Measurements from ENCODE around the gene CSNK1G3. TPM values are rescaled to one million over a fixed set of nuclear protein-coding genes. Genes with fewer than 3 reads are reported as not detected.
"Not testable (repeated sequence)": the region's sequence is repeated elsewhere in the genome, so short reads cannot be mapped to it uniquely, and the experiment has no call there.

The CSNK1G3 gene
- polyA plus RNA-seq, 1 donor = 24.5 TPM

DNA sequence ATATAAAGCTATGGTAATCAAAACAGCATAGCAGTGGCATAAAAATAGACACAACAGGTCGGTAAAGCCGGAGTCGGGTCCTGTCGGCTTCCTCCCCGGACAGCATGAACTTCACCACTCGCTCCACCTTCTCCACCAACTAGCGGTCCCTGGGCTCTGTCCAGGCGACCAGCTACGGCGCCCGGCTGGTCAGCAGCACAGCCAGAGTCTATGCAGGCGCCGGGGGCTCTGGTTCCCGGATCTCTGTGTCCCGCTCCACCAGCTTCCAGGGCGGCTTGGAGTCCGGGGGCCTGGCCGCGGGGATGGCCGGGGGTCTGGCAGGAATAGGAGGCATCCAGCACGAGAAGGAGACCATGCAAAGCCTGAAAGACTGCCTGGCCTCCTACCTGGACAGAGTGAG lies 124.0 kb downstream of the CSNK1G3 start:
- no peak overlapping the region for H3K27ac ChIP-seq (ENCODE audit: low read length)
- WGBS (ENCODE audit: insufficient coverage, low lambda C conversion rate) = no CpG with 5 or more reads among the region's 21 CpGs
- H3K4me1 ChIP-seq (ENCODE audit: control insufficient read depth, insufficient read depth, low read length) = no peaks in the 10 kb centered on the region
- H3K4me3 ChIP-seq (ENCODE audit: low read length) = no peak overlapping the region
- DNase-seq = no peak
- peaks cover 8% of the 10 kb centered on the region for H3K9me3 ChIP-seq (ENCODE audit: control insufficient read depth, low read depth, low read length)
- H3K36me3 ChIP-seq (ENCODE audit: control insufficient read depth, insufficient read depth, low read length) = no peaks in the 10 kb centered on the region
- no peaks in the 10 kb centered on the region for H3K27me3 ChIP-seq (ENCODE audit: control insufficient read depth, insufficient read depth, low read length)

DNA sequence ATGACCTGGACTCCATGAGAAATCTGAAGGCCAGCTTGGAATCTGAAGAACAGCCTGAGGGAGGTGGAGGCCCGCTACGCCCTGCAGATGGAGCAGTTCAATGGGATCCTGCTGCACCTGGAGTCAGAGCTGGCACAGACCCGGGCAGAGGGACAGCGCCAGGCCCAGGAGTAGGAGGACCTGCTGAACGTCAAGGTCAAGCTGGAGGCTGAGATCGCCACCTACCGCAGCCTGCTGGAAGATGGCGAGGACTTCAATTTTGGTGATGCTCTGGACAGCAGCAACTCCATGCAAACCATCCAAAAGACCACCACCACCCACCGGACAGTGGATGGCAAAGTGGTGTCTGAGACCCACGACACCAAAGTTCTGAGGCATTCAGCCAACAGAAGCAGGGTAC lies 125.1 kb downstream of the CSNK1G3 start:
- not testable (repeated sequence) for H3K27ac ChIP-seq (ENCODE audit: low read length); DNase-seq; H3K27me3 ChIP-seq (ENCODE audit: control insufficient read depth, insufficient read depth, low read length); H3K4me1 ChIP-seq (ENCODE audit: control insufficient read depth, insufficient read depth, low read length); H3K9me3 ChIP-seq (ENCODE audit: control insufficient read depth, low read depth, low read length); H3K36me3 ChIP-seq (ENCODE audit: control insufficient read depth, insufficient read depth, low read length); H3K4me3 ChIP-seq (ENCODE audit: low read length)
- no CpG with 5 or more reads among the region's 10 CpGs for WGBS (ENCODE audit: insufficient coverage, low lambda C conversion rate)

DNA sequence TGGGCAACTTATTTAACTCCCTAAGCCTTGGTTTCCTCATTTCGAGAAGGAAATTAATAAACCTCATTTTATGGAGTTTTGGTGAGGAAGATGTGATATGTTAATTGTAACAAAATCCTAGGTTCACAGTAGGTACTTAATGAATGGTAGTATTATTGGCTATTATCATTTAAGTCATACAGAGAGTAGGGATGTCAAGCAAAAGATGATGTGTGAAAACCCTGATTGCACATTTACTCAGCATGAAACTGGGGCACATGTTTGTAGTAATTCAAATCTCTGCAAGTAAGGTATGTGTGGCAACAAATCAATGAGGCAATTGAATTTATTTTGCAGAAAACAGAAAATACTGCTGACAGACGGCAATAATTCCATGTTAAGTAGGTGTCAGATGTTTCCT lies 127.3 kb downstream of the CSNK1G3 start:
- no peaks in the 10 kb centered on the region for H3K36me3 ChIP-seq (ENCODE audit: control insufficient read depth, insufficient read depth, low read length)

DNA sequence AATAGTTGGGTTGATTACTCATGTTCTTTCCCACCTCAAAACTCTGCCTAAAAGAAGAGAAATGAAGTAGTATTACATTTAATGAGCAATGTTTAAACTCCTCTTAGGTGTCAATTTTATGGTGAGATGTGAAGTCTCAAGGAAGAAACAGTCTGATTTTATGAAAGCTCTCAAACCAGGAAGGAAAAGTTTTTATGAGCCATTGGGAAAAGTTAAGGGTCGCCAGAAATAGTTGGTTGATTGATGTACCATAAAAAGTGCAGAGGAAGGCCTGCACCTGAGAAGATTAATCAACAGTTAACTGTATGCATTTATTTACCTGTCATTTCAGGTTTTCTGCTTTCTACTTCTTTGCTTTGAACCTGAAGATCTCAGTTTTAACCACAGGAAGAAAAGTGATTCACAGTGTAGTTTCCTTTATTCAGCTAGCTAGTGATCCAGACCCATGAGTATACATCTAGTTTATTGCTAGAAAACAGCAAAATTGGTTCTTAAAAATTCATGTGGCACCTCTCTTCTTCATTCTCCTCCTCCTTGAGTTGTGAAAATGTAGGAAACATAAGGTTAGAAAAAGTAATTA lies 133.1 kb downstream of the CSNK1G3 start:
- Histone ChIP-seq H3K9me3 (ENCODE audit: control insufficient read depth, low read depth, low read length) (no peaks in the 10 kb centered on the region), H3K27ac (ENCODE audit: low read length) (no peak overlapping the region), H3K4me3 (ENCODE audit: low read length) (no peak overlapping the region), H3K36me3 (ENCODE audit: control insufficient read depth, insufficient read depth, low read length) (no peaks in the 10 kb centered on the region), H3K4me1 (ENCODE audit: control insufficient read depth, insufficient read depth, low read length) (no peaks in the 10 kb centered on the region), H3K27me3 (ENCODE audit: control insufficient read depth, insufficient read depth, low read length) (no peaks in the 10 kb centered on the region)
- no peak for DNase-seq
- 40% methylated on average over 1 of the region's 1 CpG for WGBS (ENCODE audit: insufficient coverage, low lambda C conversion rate)

More for the DNA sequence above, 127.3 kb downstream of the CSNK1G3 start:
- no CpG with 5 or more reads among the region's 2 CpGs for WGBS (ENCODE audit: insufficient coverage, low lambda C conversion rate)
- H3K4me1 ChIP-seq (ENCODE audit: control insufficient read depth, insufficient read depth, low read length) = no peaks in the 10 kb centered on the region
- H3K27ac ChIP-seq (ENCODE audit: low read length) = no peak overlapping the region
- no peak overlapping the region for H3K4me3 ChIP-seq (ENCODE audit: low read length)
- H3K27me3 ChIP-seq (ENCODE audit: control insufficient read depth, insufficient read depth, low read length) = no peaks in the 10 kb centered on the region
- DNase-seq = no peak
- peaks cover 8% of the 10 kb centered on the region for H3K9me3 ChIP-seq (ENCODE audit: control insufficient read depth, low read depth, low read length)

DNA sequence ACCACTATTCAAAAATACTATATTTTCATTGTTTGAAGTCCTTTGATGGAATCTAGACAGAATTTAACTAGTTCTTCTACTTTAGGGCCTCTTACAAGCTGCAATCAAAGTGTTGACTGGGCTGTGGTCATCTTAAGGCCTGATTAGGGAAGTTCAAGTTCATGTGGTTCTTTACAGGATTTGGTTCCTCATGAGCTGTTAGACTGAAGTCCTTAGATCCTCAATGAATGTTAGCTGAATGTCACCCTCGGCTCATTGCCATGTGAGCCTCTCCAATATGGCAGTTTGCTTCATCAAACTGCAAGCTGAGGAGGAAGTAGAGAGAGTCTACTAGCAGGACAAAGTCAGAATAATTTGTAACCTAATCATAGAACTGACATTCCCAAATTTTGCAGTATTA lies 135.1 kb downstream of the CSNK1G3 start:
- DNase-seq = no peak
- Histone ChIP-seq H3K4me3 (ENCODE audit: low read length) (no peak overlapping the region), H3K9me3 (ENCODE audit: control insufficient read depth, low read depth, low read length) (no peaks in the 10 kb centered on the region), H3K27ac (ENCODE audit: low read length) (no peak overlapping the region), H3K27me3 (ENCODE audit: control insufficient read depth, insufficient read depth, low read length) (no peaks in the 10 kb centered on the region), H3K36me3 (ENCODE audit: control insufficient read depth, insufficient read depth, low read length) (no peaks in the 10 kb centered on the region), H3K4me1 (ENCODE audit: control insufficient read depth, insufficient read depth, low read length) (no peaks in the 10 kb centered on the region)
- 100% methylated on average over 1 of the region's 1 CpG for WGBS (ENCODE audit: insufficient coverage, low lambda C conversion rate)

DNA sequence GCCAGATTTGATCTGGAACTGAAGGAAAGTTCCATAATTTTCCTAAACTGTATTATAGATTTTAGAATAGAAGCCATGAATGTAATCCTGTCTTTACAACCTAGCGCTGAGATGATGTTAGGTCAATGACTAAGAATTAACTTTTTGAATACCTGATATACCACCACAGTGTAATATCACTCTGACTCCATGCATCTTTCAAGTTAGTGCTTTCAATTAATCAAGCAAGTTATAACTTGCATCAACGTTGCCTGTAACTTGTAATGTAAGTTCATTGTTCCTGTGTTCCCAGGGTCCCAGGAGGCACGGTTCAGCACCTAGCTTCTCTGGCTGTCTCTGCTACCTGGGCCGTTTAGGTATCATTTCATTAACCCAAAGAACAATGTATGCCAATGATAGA lies 139.3 kb downstream of the CSNK1G3 start:
- no peaks in the 10 kb centered on the region for H3K9me3 ChIP-seq (ENCODE audit: control insufficient read depth, low read depth, low read length)
- H3K4me3 ChIP-seq (ENCODE audit: low read length) = no peak overlapping the region
- H3K27ac ChIP-seq (ENCODE audit: low read length) = no peak overlapping the region
- no CpG with 5 or more reads among the region's 4 CpGs for WGBS (ENCODE audit: insufficient coverage, low lambda C conversion rate)
- no peaks in the 10 kb centered on the region for H3K36me3 ChIP-seq (ENCODE audit: control insufficient read depth, insufficient read depth, low read length)
- H3K4me1 ChIP-seq (ENCODE audit: control insufficient read depth, insufficient read depth, low read length) = no peaks in the 10 kb centered on the region
- H3K27me3 ChIP-seq (ENCODE audit: control insufficient read depth, insufficient read depth, low read length) = no peaks in the 10 kb centered on the region
- no peak for DNase-seq

DNA sequence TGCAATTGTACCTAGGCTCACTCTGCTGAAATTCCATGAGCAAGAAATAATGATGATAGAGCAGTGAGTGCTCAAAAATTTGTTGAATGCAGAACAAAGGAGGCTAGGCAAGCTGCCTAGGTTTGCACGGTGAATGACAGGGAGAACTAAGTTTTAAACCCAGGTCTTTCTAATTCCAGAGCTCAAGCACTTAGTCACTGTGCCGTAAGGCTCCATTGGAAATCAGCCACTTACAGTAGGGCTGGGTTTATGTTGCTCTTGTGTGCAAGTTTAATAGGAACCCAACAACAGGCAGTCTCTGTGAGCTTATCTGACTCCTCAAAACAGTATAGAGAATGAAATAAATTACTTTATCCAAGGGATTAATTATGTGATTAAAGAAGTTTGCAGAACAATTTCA lies 147.0 kb downstream of the CSNK1G3 start:
- no peaks in the 10 kb centered on the region for H3K36me3 ChIP-seq (ENCODE audit: control insufficient read depth, insufficient read depth, low read length)
- no peak for DNase-seq
- no peaks in the 10 kb centered on the region for H3K4me1 ChIP-seq (ENCODE audit: control insufficient read depth, insufficient read depth, low read length)
- no peaks in the 10 kb centered on the region for H3K27me3 ChIP-seq (ENCODE audit: control insufficient read depth, insufficient read depth, low read length)
- no peak overlapping the region for H3K4me3 ChIP-seq (ENCODE audit: low read length)
- WGBS (ENCODE audit: insufficient coverage, low lambda C conversion rate) = no CpG with 5 or more reads among the region's 2 CpGs
- no peak overlapping the region for H3K27ac ChIP-seq (ENCODE audit: low read length)
- H3K9me3 ChIP-seq (ENCODE audit: control insufficient read depth, low read depth, low read length) = no peaks in the 10 kb centered on the region

DNA sequence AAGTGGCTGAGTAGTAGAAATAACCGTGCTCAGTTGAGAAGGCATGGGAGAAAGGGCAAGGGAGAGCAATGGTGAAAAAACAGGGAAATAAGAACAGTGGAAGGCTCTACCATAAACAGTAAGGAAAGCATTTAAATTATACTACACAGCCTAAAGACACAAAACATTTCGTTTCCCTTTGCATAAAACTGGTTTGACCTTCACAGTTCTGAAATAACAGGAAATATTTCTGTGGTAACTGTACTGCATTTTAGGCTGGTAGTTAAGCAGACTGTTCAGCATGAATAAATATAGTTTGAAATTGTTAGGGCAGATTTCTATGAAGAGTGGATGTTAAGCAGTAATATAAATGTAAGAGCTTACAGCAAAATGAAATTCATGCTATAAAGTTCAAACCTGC lies 147.5 kb downstream of the CSNK1G3 start:
- Histone ChIP-seq H3K36me3 (ENCODE audit: control insufficient read depth, insufficient read depth, low read length) (no peaks in the 10 kb centered on the region), H3K4me1 (ENCODE audit: control insufficient read depth, insufficient read depth, low read length) (no peaks in the 10 kb centered on the region), H3K4me3 (ENCODE audit: low read length) (no peak overlapping the region), H3K27ac (ENCODE audit: low read length) (no peak overlapping the region), H3K9me3 (ENCODE audit: control insufficient read depth, low read depth, low read length) (no peaks in the 10 kb centered on the region), H3K27me3 (ENCODE audit: control insufficient read depth, insufficient read depth, low read length) (no peaks in the 10 kb centered on the region)
- DNase-seq = no peak
- WGBS (ENCODE audit: insufficient coverage, low lambda C conversion rate) = 0% methylated on average over 1 of the region's 2 CpGs

DNA sequence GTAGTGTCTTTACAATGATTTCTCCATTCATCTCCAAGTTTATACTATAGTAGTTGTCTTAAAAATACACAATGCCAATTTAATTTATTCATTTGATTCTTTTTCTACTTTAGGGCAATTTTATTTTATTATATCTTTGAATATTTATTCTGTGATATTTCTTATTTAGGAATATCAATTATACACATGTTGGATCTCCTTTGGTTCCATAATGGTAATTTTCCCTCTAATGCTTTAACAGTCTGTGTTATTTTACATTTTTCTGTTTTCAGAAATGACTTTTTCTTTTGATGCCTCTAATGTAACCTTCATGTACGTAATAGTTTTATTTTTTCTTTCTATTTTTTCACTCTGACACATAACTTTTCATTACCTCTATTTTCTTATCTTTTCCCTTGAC lies 153.0 kb downstream of the CSNK1G3 start:
- H3K4me3 ChIP-seq (ENCODE audit: low read length) = no peak overlapping the region

DNA sequence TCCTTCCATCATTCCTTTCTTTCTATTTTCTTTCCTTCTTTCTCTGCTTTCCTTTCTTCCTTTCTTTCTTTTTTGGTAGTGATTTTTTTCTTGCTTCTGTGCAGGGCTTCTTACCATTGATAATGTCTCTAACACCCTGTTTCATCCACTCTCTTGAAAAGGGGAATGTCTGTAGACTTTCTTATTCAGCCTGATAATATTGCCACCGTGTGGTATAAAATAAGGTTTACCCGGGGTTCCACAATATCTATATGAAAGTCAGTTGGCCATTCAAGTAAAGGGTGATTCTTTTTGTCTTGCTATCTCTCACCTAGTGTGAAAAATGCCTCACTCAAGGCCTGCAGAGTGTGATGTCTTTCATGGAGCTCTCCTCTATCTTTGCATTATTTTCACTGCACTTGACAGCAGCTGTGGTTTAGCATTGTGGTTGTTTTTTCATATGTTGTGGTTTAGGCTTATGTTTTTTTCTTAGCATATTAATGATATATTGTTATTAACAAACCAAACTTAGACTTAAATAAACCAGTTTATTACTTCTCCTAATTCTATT lies 153.9 kb downstream of the CSNK1G3 start:
- Histone ChIP-seq H3K4me1 (ENCODE audit: control insufficient read depth, insufficient read depth, low read length) (no peaks in the 10 kb centered on the region), H3K27me3 (ENCODE audit: control insufficient read depth, insufficient read depth, low read length) (no peaks in the 10 kb centered on the region), H3K4me3 (ENCODE audit: low read length) (no peak overlapping the region), H3K27ac (ENCODE audit: low read length) (no peak overlapping the region), H3K36me3 (ENCODE audit: control insufficient read depth, insufficient read depth, low read length) (no peaks in the 10 kb centered on the region), H3K9me3 (ENCODE audit: control insufficient read depth, low read depth, low read length) (peaks cover 10% of the 10 kb centered on the region)
- 100% methylated on average over 1 of the region's 2 CpGs for WGBS (ENCODE audit: insufficient coverage, low lambda C conversion rate)
- DNase-seq = no peak

More for the DNA sequence above, 153.0 kb downstream of the CSNK1G3 start:
- H3K36me3 ChIP-seq (ENCODE audit: control insufficient read depth, insufficient read depth, low read length) = no peaks in the 10 kb centered on the region
- WGBS (ENCODE audit: insufficient coverage, low lambda C conversion rate) = 95% methylated on average over 1 of the region's 1 CpG
- no peak for DNase-seq
- peaks cover 10% of the 10 kb centered on the region for H3K9me3 ChIP-seq (ENCODE audit: control insufficient read depth, low read depth, low read length)
- no peaks in the 10 kb centered on the region for H3K27me3 ChIP-seq (ENCODE audit: control insufficient read depth, insufficient read depth, low read length)
- no peaks in the 10 kb centered on the region for H3K4me1 ChIP-seq (ENCODE audit: control insufficient read depth, insufficient read depth, low read length)
- no peak overlapping the region for H3K27ac ChIP-seq (ENCODE audit: low read length)

Data from large intestine (tissue), 3 donors.